HUDEP-2 (cell line): ENCODE data around the gene MROH7.
"Not testable (repeated sequence)": the region's sequence is repeated elsewhere in the genome, so short reads cannot be mapped to it uniquely, and the experiment has no call there.

Source experiments
- DNase-seq, 76 experiments: peaks; one replicate each; lab custom pipeline; 2025; ENCODE audit not compliant: unreplicated experiment in 76 of 76; lab: John Stamatoyannopoulos, UW

Gene MROH7

DNA sequence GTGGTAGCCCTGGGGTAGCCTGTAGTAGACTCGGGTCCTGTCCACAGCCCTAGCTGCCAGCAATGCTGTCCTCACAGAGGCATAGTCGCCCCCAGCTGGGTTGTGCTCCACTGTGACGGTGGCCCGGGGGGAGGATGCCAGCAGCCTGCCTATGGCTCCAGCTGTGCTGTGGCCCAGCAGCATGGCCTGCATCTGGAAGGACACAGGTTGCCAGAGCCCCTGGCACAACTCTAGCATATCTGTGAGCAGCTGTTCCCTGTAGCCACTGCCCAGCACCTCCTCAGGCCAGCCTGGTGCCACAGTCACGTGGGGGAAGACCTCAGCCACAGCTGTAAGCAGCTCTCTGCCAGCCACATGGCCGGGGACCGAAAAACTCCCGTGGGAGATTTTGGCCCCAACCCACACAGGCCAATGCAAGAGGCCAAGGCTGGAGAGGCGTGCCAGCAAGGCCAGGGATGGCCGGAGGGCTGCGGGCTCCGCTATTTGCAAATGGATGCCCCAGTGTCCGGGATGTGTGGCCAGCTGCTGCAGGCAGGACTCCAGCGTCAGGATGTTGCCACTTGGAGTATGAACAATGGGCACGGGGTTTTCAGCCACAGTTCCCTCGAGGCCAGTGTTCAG lies 32.2 kb upstream of the MROH7 start:
- DNase-seq: no peak

DNA sequence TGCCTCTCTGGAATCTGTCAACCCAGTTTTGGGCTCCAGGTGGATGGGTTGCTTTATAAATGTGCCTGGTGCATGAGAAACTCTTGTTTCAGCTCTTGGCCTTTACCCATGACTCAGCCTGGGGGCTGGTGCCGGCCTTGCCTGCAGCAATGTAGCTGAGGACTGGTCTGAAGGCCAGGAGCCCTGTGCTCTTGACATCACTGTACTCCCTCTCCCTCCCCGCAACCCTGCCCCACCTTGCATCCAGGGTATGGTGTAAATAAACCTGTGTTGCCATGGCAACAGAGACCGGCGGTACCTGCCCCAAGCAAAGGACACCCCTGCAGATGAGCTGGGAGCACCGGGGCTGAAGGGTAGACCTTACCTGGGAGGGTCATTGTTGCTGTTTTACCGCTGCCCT lies 31.5 kb upstream of the MROH7 start:
- DNase-seq: no peak

DNA sequence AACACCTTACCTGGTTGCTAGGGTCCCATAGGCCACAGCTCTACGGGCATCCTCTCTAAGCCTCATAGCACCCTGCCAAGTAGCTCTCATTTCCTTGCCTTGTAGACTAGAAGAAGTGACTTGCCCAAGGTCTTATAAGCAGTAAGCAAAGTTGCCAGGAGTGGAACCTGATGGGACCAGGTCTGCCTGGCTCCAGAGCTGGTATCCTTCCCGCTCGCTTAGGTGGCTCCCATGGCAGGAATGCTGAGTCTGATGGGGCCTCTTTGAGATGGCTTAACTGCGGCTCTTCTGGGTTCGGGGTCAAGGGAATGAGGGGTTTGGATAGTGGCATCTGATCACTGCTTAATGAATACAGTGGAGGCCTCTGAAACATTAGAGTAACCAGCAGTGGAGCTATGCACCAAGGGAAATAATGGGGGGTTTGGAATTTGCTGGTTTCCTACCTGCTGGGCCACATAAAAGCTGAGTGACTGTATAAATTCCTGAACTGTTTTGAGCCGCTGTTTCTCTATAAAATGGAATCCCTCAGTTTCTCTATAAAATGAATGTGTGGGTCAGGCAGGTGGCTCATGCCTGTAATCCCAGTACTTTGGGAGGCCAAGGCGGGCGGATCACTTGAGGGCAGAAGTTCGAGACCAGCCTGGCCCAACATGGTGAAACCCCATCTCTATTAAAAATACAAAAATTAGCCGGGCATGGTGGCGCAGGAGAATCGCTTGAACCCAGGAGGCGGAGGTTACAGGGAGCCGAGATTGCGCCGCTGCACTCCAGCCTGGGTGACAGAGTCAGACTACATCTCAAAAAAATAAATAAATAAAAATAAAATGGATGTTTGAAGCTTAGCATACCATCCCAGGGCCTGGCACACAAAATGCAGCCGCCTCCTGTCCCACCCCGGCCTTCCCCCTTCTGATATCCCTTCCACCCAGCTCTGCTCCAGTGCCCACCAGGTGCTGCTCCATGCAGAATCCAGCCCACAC lies 30.7 kb upstream of the MROH7 start:
- no peak for DNase-seq

DNA sequence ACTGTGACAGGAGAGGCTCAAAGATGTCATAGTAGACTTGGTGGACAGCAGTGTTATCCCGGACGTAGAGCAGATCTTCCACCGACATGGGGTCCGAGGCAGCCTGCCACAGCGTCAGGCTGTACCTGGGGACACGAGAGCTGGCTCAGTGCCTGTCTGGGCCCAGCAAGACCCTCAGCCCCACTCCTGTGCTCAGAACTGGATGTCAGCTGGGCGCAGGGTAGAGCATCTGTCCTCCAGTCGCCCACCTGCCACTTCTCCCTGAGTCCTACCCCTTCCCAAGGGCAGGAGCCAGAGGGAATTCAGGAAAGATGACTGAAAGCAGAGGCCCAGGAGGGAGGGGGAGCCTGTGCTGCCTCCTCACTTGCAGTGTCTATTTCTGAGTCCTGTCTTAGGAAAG lies 30.0 kb upstream of the MROH7 start:
- DNase-seq: no peak

DNA sequence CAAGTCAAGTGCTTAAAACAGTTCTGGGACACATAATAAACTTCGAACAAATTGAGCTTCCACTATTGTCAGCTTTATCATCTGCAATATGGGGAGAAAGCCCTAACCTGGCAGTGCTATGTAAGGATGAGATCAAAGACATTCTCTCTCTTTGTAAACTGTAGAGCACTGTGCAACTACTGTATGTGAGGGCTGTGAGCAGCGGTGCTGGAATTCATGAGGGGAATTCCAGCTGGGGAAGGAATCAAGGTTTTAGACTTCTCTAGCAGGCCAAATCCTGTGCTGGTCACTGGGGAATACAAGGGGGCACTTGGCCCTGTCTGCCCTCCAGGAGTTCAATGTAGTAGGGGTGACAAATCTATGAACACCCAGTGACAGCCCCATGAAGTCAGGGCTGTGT lies 27.6 kb upstream of the MROH7 start:
- no peak for DNase-seq

DNA sequence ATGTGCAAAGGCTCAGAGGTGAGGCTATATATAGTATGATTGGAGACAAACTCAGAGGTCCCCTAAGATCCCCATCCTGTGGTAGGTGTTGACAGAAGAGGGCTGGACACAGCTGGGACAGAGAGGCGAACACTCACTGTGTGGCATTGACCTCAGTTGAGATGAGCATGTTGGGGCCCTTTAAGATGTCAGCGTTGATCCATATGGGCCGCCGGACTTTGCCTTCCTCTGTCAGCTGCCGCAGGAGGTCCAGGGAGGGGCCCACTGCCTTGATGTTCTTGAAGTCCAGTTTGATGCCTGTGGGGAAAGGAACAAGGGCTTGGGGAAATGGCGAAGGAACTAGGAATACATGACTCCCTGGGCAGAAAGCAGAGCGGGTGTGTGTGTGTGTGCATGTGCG lies 27.0 kb upstream of the MROH7 start:
- no peak for DNase-seq

DNA sequence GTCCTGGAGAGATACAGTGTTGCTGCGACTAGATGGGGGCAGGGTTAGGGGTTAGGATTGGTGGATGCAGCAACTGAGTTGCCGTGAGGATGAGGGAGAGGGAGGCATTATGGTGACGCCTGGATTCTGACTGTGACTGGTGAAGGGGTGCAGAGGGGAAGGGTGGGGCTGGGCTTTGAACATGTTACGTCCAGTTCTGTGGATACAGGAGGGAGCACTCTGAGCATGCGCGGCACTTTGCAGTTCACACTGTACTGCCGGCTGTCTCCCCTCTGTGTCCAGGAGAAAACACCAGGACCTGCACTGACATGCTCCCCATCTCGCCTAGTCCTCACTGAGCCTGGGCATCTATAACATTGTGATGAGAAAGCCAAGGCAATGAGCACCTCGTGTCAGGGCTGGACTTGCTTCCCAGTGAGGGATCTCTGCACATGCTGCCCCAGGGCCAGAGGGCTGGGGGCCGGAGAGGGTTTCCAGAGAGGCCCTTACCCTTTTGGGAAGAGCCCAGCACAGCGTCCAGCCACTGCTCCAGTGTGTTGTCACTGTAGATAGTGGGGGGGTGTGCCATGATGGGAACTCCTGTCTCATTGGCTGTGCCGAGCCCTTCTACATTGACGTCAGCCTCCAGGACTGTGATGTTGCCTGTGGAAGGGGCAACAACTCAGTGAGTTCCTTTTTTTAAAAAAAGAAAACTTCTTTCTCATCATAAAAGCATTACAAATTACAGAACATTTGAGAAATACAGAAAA lies 25.9 kb upstream of the MROH7 start:
- no peak for DNase-seq

DNA sequence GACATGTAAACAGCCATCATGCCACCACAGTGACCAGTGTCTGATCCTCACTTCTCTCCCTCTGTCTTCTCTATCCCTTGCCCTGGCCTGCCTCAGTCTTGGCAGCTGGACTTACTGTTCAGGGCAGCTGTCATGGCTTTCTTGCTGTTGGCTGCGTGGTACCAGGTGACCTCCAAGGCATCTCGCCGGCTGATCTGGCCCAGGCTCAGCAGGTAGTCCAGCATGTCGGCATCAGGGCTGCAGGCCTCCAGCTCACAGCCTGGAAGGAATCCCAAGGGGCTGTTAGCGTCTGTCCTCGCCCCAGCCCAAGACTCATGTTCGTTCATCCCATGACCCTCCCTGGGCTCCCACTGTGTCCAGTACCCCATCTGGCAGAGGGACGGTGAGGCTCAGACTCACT lies 21.8 kb upstream of the MROH7 start:
- DNase-seq: no peak

DNA sequence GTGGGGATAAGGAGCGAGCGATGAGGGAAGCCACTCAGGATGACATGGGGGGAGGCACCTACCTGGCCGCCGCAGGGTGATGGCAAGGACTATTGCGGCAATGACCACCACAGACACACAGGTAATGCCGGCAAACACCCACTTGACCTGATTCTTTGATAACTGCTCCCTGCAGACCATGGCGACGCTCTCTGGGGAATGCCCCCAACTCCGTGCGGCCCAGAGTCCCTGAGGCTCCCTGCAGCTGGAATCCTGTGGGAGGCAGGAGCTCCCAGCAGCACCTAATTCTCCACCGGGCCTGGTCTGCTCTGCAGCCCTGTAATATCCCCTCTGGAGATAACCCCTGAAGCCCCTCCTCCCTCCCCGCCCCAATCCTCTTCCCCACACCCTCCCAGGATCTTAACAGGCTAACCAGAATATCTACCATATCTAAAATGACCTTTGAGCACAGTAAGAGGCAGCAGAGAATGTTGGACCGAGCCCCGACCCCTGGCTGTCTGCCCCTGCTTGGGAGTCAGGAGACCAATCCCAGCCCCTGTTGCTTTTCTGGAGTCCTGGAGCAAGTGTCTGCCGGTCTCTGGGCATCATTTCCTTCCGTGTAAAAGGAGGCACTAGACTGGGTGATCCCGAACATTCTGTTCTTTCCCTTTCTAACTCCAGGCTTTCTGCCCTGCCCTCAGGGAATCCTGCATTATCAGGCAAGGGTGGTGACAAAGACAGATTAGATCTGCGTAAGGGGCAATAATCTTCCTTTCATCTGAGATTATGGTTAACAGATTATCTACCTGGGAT lies 18.2 kb upstream of the MROH7 start, which contains the start of gene FAM151A:
Gene FAM151A, minus strand, starts transcription at position 310 of the 792 bp plus-strand sequence. Its CDS starts 130 bp downstream, at position 180.
- DNase-seq: no peak

DNA sequence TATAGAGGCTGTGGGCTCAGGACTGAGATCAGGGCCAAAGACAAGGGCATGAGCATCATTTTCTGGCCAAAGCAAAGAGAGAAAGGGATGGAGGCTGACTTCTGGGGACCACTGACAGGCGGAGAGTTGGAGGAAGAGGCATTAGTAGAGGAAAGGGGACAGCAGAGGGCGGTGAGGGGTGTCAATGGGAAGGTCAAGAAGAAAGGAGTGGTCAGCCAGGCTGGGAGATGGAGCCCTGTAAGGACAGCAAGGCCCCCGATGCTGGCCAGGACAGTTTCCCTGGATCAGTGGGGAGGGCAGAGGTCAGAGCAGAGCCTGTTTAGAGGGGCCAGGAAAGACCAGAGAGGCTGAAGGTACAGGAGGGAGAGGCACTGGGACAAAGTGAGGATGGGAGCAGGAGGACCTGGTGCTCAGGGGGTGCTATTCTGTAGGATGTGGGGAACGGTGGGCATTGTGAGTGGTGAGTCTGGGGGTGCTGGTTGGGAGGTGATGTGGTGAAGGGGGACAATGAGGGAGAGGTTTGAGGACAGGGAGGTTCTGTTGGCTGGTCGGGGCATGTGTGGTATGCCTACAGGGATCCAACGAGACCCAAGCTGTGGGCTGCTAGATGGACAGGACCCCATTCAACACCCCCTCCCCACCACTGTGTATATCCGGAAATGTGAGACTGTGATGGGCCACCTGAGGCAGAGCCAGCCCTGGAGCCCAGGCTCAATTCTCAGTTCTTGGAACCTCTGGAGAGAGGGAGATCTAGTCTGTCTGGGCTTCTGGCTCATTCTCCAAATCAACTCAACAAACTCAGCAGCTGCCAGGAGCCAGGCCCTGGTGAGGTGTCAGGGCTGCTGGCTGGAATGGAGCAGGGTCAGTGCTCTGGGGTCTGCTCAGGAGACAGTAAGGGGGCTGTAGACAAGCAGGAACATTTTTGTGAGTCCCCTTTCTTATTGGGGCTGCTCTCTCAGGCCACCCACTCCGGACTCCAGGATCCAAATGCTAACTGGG lies 16.8 kb upstream of the MROH7 start:
- DNase-seq: no peak

DNA sequence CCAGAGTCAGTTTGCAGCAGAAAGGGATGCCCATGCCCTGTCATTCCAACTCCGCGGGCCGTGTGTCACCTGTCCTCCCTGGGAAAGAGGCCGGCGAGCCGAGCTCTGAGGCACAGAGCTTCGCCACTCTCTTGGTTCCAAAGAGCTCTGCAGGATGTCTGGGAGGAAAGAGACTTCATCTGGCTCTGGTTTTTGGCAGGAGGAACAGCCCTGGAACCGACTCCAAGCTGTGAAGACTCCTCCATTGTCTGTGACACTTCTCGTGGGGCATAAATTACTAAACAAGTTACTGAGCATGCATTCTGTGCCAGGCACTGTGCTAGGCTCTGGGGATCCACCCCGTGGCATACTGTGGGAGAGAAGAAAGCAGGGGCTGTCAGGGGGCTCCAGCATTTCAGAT lies 14.4 kb upstream of the MROH7 start:
- DNase-seq: no peak

DNA sequence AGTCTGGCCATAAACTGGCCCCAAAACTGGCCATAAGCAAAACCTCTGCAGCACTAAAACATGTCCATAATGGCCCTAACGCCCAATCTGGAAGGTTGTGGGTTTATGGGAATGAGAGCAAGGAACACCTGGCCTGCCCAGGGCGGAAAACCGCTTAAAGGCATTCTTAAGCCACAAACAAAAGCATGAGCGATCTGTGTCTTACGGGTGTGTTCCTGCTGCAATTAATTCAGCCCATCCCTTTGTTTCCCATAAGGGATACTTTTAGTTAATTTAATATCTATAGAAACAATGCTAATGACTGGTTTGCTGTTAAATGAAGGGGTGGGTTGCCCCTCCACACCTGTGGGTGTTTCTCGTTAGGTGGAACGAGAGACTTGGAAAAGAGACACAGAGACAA lies 5.8 kb upstream of the MROH7 start:
- not testable (repeated sequence) for DNase-seq

DNA sequence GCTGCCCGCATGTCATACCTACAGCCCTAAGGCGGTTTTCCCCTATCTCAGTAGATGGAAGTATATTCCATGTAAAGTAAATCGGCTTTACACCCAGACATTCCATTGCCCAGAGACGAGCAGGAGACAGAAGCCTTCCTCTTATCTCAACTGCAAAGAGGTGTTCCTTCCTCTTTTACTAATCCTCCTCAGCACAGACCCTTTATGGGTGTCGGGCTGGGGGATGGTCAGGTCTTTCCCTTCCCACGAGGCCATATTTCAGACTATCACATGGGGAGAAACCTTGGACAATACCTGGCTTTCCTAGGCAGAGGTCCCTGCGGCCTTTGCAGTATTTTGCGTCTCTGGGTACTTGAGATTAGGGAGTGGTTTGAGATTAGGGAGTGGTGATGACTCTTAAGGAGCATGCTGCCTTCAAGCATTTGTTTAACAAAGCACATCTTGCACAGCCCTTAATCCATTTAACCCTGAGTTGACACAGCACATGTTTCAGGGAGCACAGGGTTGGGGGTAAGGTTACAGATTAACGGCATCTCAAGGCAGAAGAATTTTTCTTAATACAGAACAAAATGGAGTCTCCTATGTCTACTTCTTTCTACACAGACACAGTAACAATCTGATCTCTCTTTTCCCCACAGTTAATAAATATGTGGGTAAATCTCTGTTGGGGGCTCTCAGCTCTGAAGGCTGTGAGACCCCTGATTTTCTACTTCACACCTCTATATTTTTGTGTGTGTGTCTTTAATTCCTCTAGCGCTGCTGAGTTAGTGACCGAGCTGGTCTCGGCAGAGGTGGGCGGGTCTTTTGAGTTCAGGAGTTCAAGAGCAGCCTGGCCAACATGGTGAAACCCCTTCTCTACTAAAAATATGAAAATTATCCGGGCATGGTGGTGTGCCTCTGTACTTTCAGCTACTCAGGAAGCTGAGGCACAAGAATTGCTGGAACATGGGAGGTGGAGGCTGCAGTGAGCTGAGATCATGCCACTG lies 4.8 kb upstream of the MROH7 start:
- DNase-seq: not testable (repeated sequence)

DNA sequence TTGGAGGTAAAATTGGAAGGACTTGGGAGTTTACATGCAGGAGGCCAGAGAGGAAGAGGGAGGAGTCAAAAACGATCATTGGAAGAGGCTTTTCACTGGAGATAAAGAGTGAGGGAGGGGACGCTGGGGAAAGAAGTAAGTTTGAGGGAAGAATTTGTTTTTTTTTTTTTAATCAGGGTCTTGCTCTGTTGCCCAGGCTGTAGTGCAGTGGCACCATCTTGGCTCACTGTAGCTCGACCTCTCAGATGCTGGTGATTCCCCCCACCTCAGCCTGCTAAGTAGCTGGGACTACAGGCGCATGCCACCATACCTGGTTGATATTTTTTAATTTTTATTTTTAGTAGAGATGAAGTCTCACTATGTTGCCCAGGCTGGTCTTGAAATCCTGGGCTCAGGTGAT lies 1.2 kb upstream of the MROH7 start:
- DNase-seq: no peak

DNA sequence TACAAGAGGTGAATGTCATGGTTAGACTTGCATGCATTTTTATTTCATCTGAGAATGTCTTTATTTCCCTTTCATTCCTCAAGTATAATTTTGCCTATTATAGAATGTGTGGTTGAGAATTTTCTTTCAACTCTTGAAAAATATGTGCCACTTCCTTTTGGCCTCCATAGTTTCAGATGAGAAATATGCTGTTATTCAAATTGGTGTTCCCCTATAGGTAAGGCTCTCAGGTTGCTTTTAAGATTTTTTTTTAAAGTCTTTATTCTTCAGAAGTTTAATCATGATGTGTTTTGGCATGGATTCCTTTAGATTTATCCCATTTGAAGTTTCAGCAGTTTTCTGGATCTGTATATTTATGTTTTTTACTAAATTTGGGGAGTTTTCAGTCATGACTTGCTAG lies 2.1 kb downstream of the MROH7 start:
- DNase-seq: no peak

DNA sequence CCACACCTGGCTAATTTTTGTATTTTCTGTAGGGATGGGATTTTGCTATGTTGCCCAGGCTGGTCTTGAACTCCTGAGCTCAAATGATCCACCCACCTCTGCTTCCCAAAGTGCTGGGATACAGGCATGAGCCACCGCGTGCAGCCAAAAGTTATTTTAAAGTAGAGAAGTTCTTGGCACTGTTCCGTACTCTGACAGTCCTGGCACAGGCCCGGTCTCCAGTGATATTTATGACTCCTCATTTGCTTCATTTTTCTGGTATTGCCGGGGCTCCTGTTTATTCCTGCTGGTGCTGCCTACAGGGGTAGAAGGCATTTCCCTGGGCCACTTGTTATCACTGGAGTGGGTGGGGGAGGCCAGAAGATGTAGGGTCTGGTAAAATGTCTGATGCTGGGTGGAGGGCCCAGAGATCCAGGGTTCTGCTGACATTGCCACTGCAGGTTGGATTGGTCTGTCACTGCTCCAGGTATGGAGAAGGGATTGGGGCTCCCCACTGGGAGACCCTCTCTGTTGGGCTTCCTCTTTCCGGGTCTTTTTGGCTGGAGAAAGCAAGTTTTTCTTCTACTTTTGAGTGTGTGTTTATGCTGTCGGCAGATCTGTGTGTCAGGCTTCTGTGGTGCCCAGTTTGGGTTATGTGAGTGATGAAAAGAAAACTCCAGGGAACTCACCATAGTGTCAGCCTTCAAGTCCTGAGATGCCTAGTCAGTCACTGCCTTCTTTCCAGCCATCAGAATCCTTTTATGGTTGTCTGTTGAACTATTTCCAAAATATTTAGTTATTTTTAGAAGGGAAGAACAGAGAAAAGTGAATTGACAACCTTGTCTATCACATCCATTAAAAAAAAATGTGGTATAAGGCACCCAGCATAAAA lies 4.5 kb downstream of the MROH7 start:
- no peak for DNase-seq
